ENCODE measurements around the gene AP1S1. TPM values are rescaled to one million over a fixed set of nuclear protein-coding genes. Genes with fewer than 3 reads are reported as not detected.

Gene AP1S1
- total and polyA plus RNA-seq, 2 of the 13 experiments (the other 11 are each of a cell fraction or from before 2014, with no cell fraction given), result 57.5 to 68.1 TPM

GRCh38 chr7:101201695-101202602, 47.7 kb downstream of the AP1S1 start (continued):
- 0 out of 2 replicates have a peak, but pooled peaks have one; percentile 41 for TF ChIP-seq ZNF646 (CRISPR knock-in tag; IDR thresholded peaks at IDR 0.05)
- 0 out of 2 replicates have a peak, but pooled peaks have one; percentile 11 for TF ChIP-seq BCL3 (CRISPR knock-in tag; IDR thresholded peaks at IDR 0.05)
- TF ChIP-seq HNRNPL (IDR thresholded peaks at IDR 0.05; ENCODE audit: low read depth, low read length), result no peak
- TF ChIP-seq ZNF451 (CRISPR knock-in tag; IDR thresholded peaks at IDR 0.05), result no peak
- no peak; the same call in 1 of the 2 replicates for TF ChIP-seq ZBTB42 (CRISPR knock-in tag; IDR thresholded peaks at IDR 0.05)
- 0 out of 2 replicates have a peak, but pooled peaks have one; percentile 61 for TF ChIP-seq ZNF512B (CRISPR knock-in tag; IDR thresholded peaks at IDR 0.05; ENCODE audit: borderline replicate concordance)
- peak; percentile 70 for TF ChIP-seq MYC (CRISPR knock-in tag; IDR thresholded peaks at IDR 0.05; ENCODE audit: borderline replicate concordance)
- TF ChIP-seq ZNF281 (CRISPR knock-in tag; IDR thresholded peaks at IDR 0.05; ENCODE audit: borderline replicate concordance), result no peak; the same call in 1 of the 2 replicates
- no peak for TF ChIP-seq DPF2 (CRISPR knock-in tag; IDR thresholded peaks at IDR 0.05; ENCODE audit: borderline replicate concordance, low read depth)
- TF ChIP-seq ZNF790 (CRISPR knock-in tag; IDR thresholded peaks at IDR 0.05; ENCODE audit: borderline replicate concordance), result peak; percentile 74; the same call in 1 of the 2 replicates
- no peak for TF ChIP-seq ZNF552 (CRISPR knock-in tag; IDR thresholded peaks at IDR 0.05; ENCODE audit: borderline replicate concordance)

Data from HepG2 (cell line).